Lower leg skin (tissue), 3 donors: ENCODE results near the gene KNCN.

Experiments
- POLR2A ChIP-seq, 2 donors: fragments of 450-650 bp; IDR thresholded peaks; one replicate each; pipeline ENCODE4 v1.6.1; 2016 to 2017; ENCODE audit warnings: antibody characterized with exemption in 2 of 2, mild to moderate bottlenecking in 1 of 2, moderate library complexity in 1 of 2
- TF ChIP-seq, protein P1 (sequence below), 3 donors: fragments of 450-650 bp; IDR thresholded peaks; one replicate each; pipeline ENCODE4 v1.5.1; 2016; ENCODE audit warnings: antibody characterized with exemption in 3 of 3, mild to moderate bottlenecking in 3 of 3, moderate library complexity in 2 of 3

DNA sequence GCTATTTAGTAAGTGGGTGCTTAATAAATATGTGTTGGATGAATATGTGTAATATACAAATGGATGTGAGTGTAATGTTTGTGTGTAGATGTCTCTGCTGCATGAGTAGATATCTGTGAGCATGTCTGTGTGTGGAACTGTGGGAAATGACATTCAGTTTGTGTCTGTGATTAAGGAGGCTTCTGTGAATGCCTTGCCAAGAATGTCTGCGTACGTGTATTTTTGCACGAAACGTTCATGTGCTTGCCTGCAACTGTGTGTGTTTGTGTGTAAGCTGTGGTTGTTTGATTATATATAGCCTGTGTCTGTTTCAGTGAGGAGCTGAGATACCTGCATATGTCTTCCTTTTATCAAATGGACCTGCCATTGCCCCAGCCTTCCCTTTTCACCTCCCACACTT is 48.0 kb downstream of the KNCN start:
- TF ChIP-seq, protein P1, sequence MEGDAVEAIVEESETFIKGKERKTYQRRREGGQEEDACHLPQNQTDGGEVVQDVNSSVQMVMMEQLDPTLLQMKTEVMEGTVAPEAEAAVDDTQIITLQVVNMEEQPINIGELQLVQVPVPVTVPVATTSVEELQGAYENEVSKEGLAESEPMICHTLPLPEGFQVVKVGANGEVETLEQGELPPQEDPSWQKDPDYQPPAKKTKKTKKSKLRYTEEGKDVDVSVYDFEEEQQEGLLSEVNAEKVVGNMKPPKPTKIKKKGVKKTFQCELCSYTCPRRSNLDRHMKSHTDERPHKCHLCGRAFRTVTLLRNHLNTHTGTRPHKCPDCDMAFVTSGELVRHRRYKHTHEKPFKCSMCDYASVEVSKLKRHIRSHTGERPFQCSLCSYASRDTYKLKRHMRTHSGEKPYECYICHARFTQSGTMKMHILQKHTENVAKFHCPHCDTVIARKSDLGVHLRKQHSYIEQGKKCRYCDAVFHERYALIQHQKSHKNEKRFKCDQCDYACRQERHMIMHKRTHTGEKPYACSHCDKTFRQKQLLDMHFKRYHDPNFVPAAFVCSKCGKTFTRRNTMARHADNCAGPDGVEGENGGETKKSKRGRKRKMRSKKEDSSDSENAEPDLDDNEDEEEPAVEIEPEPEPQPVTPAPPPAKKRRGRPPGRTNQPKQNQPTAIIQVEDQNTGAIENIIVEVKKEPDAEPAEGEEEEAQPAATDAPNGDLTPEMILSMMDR (IDR thresholded peaks at IDR 0.05) = no peak
- no peak for TF ChIP-seq POLR2A (IDR thresholded peaks at IDR 0.05)
